DMS79 treated with DMSO at 0.1 percent for 48 hours (cell line): ENCODE measurements around the gene MXD4.

Source experiments
- DNase-seq: peaks from one replicate; lab custom pipeline; 2025; lab: John Stamatoyannopoulos, UW

Gene MXD4, protein sequence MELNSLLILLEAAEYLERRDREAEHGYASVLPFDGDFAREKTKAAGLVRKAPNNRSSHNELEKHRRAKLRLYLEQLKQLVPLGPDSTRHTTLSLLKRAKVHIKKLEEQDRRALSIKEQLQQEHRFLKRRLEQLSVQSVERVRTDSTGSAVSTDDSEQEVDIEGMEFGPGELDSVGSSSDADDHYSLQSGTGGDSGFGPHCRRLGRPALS

DNA sequence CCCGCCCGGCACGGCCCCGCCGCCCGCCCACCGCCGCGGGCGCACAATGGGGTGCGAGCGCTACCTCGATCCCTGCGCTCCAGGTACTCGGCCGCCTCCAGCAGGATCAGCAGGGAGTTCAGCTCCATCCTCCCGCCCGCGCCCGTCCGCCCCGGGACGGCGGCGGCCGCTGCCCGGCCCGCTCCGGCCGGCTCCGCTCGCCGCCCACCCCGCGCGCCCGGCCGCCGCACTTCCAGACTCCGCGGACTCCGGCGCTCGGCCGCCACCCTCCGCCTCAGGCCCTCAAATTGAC is at the start of gene MXD4:
MXD4 (minus strand) TSS at position 257 of the 292 bp plus-strand sequence; CDS start at position 128, 129 bp downstream.
- no peak for DNase-seq

DNA sequence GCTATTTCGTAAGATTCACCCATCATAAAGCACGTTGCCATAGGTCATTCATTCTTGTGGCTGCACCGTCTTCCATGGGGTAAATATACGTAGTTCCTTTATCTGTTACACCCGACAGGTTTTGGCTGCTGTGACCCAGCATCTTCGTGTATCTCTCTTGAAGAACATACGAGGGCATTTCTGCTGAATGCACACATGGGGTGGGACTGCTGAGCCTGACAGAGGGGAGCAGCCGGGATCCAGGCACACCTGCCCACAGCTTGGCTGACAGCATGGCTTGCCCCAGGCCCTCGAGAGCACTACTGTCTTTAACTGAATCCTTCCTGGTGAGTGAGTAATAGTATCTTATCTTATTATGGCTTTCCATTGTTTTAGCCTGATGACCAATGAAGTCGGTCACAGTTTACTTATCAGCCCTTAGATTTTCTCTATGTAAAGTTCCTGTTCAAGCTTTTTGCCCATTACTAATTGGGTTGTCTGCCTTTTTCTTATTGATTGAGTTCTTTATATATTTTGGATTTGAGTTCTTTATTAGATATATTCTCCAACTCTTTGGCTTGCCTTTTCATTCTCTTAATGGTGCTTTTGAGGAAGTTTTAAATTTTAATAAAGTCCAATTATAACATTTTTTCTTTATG is 45.0 kb upstream of the MXD4 start:
- DNase-seq, result no peak

DNA sequence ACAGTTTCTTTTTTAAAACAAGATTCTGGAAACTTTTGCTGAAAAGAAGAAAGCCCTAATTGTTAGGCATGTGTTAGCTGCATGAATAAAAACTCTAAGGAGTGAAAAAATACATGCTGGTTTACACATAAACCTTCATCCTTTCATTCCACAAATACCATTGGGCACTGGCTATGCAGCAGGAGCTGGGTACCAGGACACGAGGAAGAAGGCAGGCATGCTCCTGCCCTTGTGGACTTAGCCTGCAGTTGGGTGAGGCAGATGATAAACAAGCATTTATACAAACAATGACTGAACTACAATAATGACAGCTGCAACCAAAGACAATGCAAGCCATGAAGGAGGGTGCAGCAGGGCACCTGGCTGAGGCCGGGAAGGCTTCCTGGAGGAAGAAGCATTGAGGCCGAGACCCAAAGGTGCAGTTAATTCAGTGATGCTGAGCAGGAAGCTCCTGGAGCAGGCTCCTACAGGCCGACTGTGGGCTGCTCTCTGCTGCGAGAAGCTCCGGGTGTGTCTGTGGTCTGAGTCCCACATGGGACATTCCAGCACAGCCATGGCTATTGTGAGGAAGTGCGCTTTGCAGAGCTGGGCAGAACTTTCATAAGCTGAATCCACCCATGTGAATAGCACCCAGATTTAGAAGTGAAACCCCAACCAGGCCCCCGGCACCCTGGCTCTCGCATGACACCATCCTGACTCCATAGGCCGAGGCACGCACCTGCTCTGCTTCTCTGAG is 44.0 kb upstream of the MXD4 start:
- no peak for DNase-seq

DNA sequence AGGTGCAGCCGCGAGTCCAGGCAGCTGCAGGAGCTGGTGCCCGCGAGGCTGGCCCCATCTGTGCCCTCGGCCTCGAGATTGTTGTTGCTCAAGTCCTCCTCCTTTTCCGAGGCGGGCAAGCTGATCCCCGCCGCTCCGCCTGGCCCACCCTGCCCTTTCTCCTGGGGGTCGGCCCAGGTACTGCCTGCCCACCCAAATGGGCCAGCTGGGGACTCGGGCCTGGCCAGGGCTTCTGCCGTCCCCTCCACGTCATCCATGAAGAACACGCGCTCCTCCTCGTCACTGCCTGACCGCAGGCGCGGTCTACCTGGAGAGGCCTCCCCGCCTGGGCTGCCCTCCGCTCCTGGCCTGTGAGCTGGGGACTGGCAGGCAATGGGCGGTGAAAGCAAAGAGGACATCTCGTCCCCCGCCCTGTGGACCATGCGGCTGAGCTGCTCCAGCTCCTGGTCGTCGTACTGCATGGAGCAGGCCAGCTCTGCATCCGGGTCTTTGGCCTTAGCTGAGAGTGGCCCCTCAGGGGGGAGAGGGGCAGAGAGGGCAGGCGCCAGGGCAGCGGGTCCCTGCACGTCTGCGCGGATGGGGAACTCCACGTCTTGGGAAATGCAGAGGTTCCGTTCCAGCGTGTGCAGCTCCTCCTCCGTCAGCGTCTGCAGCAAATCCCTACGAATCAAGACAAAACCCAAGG is 43.1 kb upstream of the MXD4 start:
- DNase-seq, result no peak

DNA sequence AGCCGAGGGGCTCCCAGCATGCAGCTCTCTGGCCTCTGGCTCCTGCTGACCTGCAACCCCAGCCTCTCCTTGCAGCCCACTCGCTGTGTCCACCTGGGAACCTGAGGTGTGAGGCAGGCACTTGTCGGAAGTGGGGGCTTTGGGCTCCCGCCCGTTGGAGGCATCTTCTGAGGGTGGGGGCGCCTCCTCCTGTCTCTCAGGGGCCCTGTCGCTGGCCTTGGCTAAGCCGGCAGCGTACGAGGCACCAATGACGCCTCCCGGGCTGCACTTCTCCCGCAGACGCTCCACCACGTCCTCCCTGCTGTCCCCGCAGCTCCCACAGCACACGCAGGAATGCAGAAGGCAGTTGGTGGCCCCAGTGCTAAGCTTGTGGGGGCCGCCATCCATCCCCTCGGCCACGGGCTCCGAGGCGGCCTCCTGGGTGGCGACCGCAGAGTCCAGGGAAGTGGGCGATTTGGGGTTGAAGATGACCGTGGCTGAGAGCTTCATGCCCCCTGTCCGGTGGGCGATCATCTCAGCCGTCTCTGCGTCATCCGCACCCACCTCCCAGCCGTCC is 42.5 kb upstream of the MXD4 start:
- no peak for DNase-seq

DNA sequence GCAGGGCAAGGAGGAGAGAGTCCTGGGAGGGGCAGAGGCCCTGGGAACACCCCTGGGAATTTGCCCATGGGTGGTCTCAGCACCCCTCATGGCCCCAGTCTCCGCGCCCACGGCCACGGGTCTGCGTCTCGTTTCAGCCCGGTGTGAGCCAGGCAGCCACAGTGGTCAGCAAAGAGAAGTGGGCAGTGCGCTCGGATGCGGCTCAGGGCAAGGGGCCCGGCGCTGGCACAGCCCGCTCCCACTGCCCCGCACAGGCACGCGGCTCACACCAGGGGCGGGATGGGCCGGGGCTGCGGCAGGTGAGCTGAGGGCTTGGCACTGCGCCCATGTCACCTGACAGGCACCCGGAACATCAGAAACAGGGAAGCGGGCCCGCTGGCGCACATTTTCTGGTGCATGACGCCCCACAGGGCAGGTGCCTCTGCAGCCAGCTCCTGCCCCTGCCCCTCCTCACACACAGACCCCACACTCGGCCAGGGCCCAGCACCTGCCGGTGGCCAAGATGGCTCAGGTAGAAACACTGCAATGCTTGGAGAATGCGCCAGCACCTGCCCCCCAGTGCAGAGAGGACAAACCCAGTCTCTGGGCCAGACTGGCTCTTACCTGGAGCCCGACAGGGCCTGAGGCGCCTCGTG is 41.9 kb upstream of the MXD4 start:
- no peak for DNase-seq

DNA sequence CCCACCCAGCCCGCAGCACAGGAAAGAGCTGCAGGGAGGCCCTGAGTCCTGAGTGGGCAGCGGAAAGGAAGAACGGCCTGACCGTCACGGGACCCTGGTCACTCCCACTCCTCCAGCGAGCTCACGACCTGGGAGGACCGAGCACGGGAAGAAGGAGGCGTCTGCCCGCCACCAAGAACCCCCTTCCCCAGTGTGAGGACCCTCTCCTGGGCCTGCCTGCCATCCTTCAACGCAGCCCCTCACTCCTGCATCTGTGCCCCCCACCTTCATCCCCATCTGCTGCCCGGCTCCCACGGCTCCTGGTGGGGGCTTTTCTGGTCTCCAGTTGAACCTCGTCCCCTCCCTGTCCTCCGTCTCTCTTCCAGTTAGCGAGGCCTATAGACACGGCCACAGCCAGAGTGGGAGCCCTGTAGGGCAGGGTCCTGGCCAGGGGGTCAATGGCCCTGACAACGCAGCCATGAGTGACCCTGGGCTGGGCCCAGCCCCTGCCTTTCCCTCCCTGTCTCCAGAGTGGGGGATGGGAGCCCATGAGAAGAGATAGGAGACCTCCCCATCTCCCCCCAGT is 41.3 kb upstream of the MXD4 start:
- DNase-seq, result no peak

DNA sequence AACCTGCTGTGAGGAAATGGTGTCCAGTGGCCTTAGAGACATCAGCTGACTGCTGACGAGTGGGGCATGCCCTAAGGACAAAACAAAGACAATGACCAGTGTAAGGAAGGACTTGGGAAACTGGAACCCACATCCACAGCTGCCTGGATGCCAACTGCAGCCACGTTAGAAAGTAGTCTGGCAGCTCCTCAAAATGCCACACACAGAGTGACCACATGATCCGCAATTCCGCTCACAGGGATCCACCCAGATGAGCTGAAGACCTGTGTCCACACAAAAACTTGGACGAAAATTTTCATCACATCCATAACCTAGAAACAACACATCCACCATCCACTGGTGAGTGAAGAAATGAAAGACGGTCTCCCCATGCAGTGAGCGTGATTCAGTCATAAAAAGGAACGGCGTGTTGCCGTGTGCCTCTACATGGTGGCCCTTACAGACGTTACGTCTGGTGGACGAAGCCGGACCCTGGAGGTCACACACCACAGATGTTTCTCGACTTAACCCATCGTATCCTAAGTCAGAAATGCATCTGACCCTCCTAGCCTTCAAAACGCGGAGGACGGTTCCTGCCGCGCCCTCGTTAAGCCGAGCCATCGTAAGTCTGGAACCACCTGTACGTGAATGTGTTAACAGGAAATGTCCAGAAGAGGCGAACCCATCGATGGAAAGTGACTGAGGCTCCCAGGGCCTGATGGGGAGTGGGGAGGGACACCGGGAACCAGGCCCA is 40.6 kb upstream of the MXD4 start:
- DNase-seq, result no peak

DNA sequence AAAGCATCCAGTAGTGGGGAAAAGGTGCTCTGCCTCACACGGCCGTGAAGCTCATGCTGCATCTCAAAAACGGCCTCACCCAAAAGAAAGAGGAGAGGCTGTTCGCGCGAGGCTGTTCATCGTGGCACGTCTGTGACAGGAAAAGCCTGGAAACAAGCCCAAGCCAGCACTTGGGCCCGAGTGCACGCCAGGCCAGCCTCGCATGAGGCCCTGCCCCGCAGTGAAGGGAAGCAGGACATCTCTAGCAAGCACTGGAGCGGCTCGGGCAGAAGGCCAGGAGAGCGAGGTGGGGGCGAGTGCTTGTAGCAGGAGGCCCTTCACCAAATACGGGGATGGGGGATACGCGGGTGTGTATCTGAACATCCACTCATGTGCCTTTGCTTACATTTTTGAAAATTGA is 39.9 kb upstream of the MXD4 start:
- no peak for DNase-seq

DNA sequence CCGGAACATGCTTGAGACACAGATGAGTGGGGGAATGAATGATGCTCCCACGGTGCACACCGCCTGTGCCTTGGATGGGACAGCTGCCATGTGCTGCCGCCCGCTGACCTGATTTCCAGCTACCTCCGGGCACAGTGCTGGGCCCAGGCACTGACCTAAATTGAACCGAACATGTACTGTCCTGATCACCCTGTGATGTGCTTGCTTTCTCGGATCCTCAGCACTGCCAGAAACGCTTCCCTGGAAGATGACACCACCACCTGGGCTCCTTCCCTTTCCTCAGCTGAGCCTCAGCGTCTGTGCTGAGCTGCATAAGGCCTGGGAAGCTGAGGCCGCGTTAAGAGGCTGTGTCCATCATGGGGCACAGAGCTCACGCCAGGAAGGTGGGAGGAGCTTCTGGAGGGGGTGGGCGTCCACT is 39.3 kb upstream of the MXD4 start:
- no peak for DNase-seq

DNA sequence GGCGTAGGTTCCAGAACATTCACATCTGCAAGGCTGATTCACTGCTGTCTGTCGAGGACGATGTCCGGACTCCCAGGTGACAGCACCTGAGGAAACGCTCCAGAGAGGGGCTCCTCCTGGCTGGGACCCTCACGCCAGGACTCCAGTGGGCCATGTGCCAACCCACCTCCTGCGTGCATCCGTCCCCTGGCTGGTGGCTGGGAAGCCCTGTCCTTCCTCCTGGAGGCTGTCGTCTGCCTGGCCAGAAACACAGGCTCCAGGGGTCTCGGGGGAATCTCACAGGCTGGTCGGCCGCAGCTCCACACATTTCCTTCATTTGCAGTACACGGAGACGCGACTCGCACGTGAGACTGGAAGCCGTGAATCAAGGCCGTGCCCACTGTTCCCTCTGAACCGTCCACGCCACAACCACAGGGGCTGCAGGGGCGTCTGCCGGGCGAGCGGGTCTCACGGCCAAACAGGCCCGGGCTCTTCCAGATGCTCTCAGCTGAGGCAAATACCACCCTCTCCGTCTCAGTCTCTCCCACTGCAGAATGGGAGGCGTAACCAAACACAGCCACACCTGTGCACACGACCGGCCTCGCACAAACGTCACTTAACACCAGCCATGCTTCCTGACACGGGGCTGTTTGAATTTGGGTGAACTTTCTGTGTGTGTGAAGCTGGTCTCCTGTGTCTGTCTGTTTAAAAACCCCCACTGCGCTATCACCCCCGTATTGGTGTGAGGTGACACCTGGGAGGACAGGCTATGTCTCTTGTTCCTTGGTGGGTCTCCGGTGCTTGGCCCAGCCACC is 38.7 kb upstream of the MXD4 start:
- DNase-seq, result no peak

DNA sequence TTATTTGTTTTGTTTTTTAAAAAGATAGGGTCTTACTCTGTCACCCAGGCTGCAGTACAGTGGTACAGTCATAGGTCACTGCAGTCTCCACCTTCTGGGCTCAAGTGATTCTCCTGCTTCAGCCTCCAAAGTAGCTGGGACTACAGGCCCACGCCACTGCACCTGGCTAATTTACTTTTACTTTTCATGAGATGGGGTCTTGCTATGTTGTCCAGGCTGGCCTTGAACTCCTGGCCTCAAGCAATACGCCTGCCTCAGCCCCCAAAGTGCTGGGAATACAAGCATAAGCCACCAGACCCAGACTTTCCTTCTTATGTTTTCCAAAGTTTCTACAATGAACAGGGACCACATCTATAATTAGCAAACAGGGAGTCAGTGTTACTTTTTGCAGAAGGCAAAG is 37.9 kb upstream of the MXD4 start:
- no peak for DNase-seq

DNA sequence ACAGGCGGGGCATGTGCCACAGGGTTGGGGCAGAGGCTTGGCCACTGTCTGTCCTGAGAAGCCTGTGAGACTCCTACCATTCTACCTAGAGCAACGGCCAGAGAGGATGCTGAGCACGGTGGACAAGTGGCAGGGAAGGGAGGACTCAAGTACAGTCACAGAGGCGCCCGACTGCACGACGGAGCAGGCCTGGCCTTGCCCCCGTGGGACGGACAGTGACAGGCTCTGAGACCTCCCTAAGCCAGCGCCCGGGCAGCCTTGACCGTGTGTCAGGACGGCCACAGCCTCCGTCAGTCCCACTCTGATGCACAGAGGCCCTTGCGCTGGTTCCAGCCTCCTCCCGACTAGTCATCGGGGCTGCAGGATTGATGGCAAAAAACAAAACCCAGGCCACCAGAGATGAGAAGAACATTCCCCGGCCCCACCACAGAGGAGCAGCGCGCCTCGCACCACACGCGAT is 36.7 kb upstream of the MXD4 start:
- no peak for DNase-seq

DNA sequence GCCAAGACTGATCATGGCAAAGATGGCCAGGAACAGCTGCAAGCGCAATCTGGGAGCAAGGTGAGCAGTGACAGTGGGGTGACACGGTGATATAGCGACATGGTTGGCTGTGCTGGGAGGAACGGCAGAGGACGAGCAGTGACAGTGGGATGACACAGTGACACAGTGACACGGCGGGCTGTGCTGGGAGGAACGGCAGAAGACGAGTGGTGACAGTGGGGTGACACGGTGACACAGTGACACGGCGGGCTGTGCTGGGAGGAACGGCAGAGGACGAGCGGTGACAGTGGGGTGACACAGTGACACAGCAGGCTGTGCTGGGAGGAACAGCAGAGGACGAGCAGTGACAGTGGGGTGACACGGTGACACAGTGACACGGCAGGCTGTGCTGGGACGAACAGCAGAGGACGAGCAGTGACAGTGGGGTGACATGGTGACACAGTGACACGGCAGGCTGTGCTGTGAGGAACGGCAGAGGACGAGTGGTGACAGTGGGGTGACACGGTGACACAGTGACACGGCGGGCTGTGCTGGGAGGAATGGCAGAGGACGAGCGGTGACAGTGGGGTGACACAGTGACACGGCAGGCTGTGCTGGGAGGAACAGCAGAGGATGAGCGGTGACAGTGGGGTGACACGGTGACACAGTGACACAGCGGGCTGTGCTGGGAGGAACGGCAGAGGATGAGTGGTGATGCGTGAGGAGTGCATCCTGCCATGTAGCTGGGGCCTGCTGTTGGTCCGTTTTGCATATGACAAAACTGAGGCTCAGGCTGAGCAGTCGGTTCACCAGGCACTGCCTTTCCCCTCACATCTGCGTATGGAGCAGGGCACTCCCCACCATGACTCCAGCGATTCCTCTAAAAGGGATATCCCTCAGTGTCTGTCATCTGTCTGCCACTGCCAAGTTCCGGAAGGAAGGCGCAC is 36.0 kb upstream of the MXD4 start:
- DNase-seq, result no peak

DNA sequence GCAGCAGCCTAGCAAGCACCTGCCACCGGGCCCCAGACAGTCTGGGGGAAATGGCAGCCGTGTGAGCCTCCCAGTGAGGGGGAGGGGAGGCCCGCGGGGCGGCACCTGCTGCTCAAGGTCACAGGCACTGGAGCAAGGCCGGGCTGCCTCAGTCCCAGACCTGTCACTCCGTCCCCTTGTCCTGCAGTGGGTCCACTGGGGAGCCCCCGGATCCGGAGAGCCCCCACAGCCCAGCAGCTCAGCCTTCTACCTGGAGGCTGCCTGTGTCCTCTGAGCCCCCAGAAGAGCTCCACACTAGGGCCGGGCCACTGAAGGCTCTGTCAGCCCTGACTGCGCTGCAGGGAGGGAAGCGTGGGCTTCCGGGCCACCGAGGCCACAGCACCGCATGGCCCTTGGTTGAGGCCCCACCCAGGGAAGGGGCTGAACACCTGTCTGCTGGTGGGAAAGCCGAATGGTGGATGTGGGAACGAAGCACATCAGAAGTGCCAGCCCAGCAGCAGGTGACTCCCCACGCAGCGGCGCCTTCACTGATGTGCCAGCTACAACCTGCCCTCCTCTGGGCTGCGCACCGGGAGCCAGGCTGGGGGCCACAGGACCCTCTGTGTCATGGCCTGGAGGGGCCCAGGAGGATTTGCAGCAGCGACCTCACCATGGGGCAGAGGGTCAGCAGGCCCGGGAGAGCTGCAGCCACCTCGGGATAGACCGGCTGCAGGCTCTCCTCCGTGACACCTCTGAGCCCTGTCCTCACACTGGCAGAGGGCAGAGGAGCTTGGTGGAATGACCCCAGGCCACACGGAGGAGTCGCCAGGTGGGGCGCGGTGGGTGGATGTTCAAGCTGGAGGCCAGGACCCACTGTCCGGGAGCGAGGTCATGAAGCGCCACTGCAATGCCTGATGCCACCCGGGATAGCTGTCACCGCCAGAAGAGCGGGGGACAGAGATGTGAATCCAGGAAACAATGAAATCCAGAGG is 35.0 kb upstream of the MXD4 start:
- peak; percentile 5 for DNase-seq

DNA sequence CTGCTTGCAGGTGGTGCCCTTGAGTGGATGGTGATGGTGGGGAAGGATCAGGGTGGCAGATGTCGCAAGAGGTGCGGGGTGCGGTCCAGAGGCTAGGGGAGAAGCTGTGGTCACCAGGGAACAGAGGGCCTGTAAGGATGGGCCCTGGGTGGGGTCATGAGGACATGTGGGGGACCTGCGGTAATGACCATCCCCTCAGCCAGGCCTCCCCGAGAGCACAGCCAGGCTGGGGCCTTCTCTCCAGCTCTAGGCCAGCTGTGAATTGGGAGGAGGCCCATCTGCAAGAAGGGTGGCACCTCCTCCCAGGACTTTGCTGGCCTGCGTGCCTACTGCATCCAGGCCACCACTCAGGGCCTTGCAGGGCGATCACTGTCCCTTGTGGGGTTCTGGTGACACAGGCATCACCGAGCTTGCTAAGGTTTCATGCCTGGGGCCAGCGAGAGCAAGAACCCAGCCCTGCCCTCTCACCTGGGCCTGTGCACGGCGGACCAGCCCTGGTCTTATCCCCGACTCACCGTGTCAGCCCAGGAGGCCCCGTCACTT is 34.1 kb upstream of the MXD4 start:
- DNase-seq, result no peak

DNA sequence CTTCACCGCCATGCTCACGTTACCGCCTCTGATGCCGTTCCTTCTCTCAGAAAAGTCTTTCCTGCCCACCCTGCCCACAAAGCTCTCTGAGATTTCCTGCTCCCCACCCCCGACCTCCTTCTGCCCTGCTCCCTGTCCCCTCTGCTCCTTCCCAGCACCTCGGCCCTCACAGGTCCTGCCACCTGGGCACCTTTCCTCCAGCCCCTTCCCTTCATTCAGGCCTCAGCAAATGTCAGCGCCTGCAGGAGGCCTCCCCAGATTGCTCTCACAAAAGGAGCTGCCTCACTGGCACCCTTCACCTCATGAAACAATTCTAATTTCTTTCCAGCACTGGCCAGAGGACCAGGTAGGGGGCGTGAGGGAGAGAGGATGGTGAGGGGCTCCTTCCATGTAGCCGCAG is 33.6 kb upstream of the MXD4 start:
- DNase-seq, result no peak

DNA sequence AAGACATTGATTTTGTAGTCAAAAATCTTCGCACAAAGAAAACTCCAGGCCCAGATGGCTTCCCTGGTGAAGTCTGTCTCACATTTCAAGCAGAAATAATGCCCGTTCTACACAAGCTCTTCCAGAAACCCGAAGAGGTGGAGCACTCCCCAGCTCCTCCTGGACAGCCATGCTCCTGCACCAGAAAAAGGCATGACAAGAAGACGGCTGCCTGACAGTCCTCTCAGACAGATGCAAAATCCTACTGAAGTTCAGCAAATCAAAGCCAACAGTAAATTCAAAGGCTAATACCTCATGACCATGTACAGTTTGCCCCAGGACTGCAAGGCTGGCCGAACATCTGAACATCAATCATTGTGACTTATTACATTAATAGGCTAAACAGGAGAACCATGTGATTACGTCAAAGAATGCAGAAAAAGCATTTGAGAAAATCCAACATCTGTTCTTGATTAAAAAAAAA is 30.8 kb upstream of the MXD4 start:
- DNase-seq, result no peak
